NCI-H146 treated with DMSO at 0.1 percent for 48 hours (cell line): ENCODE measurements around the gene AANAT.

ENCODE experiments used
- DNase-seq: peaks from one replicate; lab custom pipeline; 2025; ENCODE audit not compliant: unreplicated experiment; lab: John Stamatoyannopoulos, UW

The AANAT gene

DNA sequence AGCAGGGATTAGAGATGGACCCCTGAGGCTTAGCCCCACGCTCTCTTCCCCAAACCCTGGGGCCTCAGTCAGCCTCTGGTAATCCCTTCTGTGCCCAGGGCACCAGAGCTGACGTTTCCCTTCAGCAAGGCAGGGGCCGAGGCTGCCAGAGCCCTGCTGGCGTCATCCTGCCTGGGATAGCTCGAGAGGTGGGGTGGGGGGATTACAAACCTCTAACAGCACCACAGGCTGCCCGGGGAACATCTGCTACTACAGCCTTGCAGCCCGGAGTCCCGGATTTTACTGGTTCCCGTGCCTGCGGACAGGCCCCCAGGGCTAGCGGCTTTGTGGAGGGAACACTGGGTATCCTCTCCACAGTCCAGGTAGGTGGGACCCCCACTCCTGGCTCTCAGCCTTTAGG, at the start of gene AANAT:
TSS of gene AANAT (plus strand) at position 238 of the 400 bp plus-strand sequence. CDS start 1,144 bp downstream, outside the sequence.
- no peak for DNase-seq

DNA sequence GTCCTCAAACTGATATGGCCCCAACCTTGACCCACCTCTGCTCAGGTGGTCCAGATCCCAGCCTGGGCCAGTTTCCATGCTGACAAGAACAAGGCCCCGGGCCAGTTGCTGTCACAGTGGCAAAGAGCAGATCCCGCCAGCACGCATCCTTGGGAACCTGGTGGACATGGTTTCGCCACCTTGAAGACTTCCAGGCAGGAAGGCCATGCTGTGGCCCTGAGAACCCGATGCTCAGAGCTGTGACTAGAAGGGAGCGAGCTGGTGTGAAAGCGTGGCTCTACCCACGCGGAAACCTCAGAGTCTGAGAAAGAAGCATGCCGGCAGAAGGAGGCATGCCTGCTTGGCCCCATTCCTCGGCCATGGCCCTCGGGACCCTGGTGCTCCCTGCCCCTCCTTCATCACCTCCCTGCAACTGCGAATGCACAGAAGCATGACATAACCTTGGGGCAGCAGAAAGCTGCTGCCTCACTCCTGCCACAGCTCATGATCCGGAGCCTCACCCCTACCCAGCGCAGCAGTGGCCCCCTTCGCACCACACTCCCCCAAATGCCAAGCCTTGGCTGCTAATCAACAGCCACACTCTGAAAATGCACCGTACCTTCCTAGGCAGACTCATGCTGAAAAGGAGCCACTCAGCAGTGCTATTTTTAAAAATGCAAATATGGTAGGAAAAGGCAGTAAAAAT, 47.7 kb upstream of the AANAT start:
- DNase-seq = no peak

- DNase-seq = no peak
Measured at GRCh38 chr17:76420356-76421043, 46.9 kb upstream of the AANAT start.

DNA sequence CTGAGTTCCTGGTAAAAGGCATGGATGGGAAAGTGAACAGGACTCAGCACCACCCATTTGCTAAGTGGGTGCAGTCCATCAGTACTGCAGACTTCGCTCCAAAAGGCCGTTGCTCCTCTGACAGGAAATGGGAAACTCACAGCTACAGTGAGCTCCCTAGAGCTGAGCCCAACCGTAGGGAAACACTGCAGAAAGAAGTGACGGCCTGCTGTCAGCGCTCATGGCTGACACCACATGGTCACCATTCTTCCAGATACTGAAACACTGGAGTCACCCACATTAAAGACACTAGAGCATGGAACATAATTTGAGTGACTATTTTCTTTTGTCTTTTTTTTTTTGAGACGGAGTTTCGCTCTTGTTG, 46.4 kb upstream of the AANAT start:
- DNase-seq = no peak

GRCh38 chr17:76422406-76422805, 45.0 kb upstream of the AANAT start:
- DNase-seq = no peak

- no peak for DNase-seq
Measured at GRCh38 chr17:76422860-76423259, 44.5 kb upstream of the AANAT start.

DNA sequence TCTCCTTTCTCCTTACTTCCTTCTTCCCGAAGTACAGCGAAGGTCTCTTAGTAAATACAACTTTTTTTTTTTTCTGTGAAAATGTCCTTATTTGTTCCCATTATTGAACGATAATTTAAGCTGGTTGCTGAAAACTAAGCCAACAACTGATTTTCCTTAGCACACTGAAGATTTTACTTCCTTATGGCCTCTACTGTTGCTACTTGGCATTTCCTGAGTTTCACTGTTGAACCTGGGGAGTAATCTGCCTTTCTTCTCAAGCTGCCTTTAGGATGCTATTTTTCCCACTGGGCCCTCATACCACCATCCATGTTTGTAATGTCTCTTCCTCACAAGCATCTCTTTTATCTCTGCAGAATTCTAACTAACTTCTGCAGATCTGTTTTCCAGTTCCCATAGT, 40.5 kb upstream of the AANAT start:
- DNase-seq = no peak

- DNase-seq = no peak
Measured at GRCh38 chr17:76427501-76428231, 39.7 kb upstream of the AANAT start.

DNA sequence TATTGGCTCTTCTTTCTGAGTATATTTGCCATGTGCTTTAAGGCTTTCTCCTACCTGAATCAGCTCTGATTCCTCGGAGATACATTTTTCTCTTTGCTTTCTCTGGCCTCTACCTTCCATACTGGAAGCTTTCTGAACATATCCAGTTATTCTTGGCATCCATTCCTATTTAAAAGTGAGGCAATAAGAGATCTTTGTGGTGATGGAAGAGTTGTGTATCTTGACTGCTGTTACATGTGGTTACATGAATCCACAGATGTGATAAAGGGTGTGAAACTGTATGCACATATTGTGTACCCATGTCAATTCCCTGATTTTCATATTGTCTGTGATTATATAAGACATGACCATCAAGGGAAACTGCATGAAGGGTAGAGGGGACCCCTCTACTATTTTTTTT, 38.9 kb upstream of the AANAT start:
- no peak for DNase-seq

- DNase-seq = no peak
Measured at GRCh38 chr17:76431509-76431908, 35.9 kb upstream of the AANAT start.

GRCh38 chr17:76432004-76432403, 35.4 kb upstream of the AANAT start:
- no peak for DNase-seq

- DNase-seq = no peak
Measured at GRCh38 chr17:76432712-76433336, 34.6 kb upstream of the AANAT start.

GRCh38 chr17:76433693-76434092, 33.7 kb upstream of the AANAT start:
- no peak for DNase-seq

- DNase-seq = no peak
Measured at GRCh38 chr17:76434870-76435269, 32.5 kb upstream of the AANAT start.

DNA sequence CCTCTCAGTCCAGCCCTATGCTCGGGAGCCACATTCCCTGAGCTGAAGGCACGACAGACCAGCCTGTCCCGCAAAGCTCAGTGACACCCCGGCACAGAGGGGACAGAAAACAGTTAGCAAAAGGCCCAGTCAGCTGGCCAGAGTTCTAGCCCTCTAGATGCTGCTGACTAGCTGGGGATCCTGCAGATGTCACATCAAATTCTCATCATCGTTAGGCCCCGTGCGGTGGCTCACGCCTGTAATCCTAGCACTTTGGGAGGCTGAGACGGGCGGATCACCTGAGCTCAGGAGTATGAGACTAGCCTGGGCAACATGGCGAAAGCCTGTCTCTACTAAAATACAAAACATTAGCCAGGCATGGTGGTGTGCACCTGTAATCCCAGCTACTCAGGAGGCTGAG, 31.7 kb upstream of the AANAT start:
- no peak for DNase-seq

DNA sequence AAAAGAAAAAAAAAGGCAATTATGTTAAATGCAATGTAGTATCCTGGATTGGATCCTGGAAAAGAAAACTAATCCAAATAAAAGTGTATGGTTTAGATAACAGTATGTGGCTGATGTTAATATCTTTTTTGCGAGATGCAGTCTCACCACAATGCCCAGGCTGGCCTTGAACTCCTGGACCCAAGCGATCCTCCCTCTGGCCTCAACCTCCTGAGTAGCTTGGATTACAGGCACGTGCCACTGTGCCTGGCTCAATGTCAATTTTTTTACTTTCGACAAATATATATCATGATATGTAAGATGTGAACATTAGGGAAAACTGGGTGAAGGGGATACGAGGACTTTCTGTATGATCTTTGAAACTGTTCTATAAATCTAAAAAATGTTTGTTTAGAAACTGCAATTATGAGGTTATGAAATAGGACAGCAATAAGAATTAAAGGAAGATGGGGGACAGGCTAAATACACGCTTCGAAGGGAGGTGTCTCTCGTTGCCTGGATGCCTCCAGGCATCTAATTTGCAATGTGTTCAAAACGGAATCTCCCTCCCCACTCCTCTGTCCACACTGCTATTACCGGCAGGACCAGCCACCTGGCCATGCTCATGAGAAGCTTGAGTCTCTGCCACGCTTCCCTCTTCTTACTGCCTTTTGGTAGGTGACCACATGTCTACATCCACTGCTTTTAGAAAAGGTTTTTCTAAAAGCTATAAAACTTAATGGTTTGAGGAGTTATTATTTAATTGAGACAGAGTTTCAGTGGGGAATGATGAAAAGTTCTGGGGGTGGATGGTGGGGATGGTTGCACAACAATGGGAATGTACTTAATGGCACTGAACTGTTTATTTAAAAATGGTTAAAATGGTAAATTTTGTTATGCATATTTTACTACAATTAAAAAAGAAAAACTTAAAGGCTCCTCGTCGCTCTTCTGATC, 29.7 kb upstream of the AANAT start:
- DNase-seq = peak; percentile 36

GRCh38 chr17:76438906-76439305, 28.5 kb upstream of the AANAT start:
- no peak for DNase-seq

DNA sequence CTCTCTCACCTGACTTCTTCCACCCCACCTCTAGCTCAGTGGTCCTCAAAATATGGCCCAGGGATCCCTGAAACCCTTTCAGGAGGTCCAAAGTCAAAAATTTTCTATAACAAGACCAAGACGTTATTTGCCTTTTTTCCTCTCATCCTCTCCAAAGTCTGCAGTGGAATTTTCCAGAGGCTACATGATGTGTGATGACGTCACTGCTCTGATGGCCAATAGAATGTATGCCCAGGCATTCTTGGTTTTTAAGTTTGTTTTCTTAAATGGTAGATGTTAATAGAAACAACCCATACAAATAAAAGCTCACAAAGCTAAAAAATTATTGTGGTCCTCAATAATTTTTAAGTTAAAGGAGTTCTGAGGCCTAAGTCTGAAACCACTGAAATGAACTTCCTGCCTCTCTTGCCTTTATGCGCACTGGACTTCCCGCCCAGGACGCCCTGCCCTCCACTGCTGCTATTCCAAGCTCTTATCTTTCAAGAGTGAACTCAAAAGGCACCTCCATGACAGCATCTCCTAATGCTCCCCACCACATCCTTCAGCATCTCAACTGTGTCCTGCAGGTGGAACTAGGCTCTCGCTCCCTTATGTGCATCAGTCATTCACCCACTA, 28.0 kb upstream of the AANAT start:
- no peak for DNase-seq

GRCh38 chr17:76440751-76441362, 26.5 kb upstream of the AANAT start:
- no peak for DNase-seq
